ACC112 (cell line): Measurements from ENCODE around the gene C1QTNF8.

ENCODE experiments used
- H2AFZ ChIP-seq: fragments of 200-600 bp; sonication (generic); one replicate; pipeline ENCODE4 v1.6.0; 2017; ENCODE audit warnings: antibody characterized with exemption, low read length; ENCODE audit not compliant: unreplicated experiment
- H3K27ac ChIP-seq: fragments of 200-600 bp; sonication (generic); 2 replicates; pipeline ENCODE4 v1.5.1; 2014; ENCODE audit warnings: low read depth, mild to moderate bottlenecking, antibody characterized with exemption, low read length, moderate library complexity
- H3K27me3 ChIP-seq: fragments of 200-600 bp; sonication (generic); 2 replicates; pipeline ENCODE4 v1.6.1; 2014; ENCODE audit warnings: mild to moderate bottlenecking, antibody characterized with exemption, low read length, moderate library complexity, mixed read lengths; ENCODE audit not compliant: insufficient read depth
- H3K36me3 ChIP-seq: fragments of 200-600 bp; sonication (generic); 2 replicates; pipeline ENCODE4 v1.6.1; 2016; ENCODE audit warnings: mild to moderate bottlenecking, antibody characterized with exemption, low read length, moderate library complexity, mixed read lengths; ENCODE audit not compliant: insufficient read depth
- H3K4me1 ChIP-seq: fragments of 200-600 bp; sonication (generic); one replicate; pipeline ENCODE4 v1.6.1; 2016; ENCODE audit warnings: low read length, mixed read lengths; ENCODE audit not compliant: insufficient read depth, unreplicated experiment, control insufficient read depth
- H3K4me3 ChIP-seq: fragments of 200-600 bp; sonication (generic); 2 replicates; pipeline ENCODE4 v1.5.1; 2014; ENCODE audit warnings: mild to moderate bottlenecking, low read depth, low read length
- H3K79me2 ChIP-seq: fragments of 200-600 bp; sonication (generic); one replicate; pipeline ENCODE4 v1.6.0; 2016; ENCODE audit warnings: low read length; ENCODE audit not compliant: control insufficient read depth, unreplicated experiment, insufficient read depth

Gene C1QTNF8

DNA sequence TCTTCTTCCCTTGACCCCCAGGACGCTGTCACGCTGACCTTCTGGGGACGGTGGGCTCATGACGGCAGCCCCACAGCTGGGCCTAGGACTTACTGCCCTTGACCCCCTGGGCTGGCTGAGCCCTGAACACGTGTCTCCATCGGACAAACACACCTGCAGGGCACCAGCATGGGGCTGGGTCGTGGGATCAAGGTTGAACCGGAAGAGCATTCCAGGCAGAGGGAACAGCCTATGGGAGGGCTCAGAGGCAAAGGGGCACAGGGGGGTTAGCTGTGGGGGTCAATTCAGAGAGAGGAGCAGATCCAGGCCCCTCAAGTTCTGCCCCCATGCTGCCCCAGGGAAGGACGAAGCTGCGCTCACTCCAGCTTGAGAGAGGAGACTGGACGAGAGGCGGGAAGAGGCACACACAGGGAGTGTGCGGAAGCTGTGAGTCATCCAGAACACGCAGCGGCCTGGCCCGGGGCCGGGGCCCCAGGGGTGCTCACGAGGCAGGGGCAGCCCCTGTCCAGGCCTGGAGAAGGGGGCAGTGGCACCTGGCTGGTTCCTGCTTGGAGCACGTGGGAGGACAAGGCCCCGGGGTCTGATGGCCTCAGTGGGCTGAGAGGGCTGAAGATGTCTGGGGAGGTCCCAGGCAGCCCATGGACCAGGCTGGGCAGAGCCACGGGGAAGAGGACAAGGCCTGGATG is 13.6 kb downstream of the C1QTNF8 start:
- Histone ChIP-seq H2AFZ (no peak overlapping the region), H3K4me3 (no peak overlapping the region), H3K4me1 (peaks cover 21% of the 10 kb centered on the region), H3K36me3 (no peaks in the 10 kb centered on the region), H3K27me3 (peaks cover 27% of the 10 kb centered on the region), H3K27ac (no peak overlapping the region), H3K79me2 (no peaks in the 10 kb centered on the region)

DNA sequence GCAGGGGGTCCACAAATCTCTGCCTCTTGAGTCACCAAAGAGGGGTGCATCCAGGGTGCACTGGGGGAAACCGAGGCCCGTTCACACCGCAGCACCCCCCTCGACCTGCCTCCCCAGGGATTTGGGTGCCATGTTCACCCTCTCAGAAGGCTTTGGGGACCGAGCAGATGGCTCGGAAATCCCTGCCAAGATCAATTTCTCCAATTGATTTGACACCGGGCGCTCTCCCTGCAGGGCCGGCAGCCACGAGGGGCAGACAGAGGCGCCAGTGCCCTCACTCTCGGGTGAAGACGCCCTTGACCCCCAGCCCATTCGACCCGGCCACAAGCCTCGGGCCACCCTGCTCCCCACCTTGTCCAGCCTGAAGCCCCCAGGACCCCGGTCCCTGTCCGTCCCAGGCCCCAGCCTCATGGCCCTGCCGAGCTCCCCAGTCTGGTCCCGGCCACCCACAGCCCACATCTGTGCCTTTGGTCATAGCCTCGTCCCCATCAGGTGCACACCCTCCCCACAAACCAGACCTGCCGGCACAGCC is 14.2 kb downstream of the C1QTNF8 start:
- no peak overlapping the region for H3K4me3 ChIP-seq
- no peaks in the 10 kb centered on the region for H3K79me2 ChIP-seq
- peaks cover 33% of the 10 kb centered on the region for H3K27me3 ChIP-seq
- no peaks in the 10 kb centered on the region for H3K36me3 ChIP-seq
- H3K27ac ChIP-seq, result no peak overlapping the region
- H2AFZ ChIP-seq, result no peak overlapping the region
- peaks cover 21% of the 10 kb centered on the region for H3K4me1 ChIP-seq

DNA sequence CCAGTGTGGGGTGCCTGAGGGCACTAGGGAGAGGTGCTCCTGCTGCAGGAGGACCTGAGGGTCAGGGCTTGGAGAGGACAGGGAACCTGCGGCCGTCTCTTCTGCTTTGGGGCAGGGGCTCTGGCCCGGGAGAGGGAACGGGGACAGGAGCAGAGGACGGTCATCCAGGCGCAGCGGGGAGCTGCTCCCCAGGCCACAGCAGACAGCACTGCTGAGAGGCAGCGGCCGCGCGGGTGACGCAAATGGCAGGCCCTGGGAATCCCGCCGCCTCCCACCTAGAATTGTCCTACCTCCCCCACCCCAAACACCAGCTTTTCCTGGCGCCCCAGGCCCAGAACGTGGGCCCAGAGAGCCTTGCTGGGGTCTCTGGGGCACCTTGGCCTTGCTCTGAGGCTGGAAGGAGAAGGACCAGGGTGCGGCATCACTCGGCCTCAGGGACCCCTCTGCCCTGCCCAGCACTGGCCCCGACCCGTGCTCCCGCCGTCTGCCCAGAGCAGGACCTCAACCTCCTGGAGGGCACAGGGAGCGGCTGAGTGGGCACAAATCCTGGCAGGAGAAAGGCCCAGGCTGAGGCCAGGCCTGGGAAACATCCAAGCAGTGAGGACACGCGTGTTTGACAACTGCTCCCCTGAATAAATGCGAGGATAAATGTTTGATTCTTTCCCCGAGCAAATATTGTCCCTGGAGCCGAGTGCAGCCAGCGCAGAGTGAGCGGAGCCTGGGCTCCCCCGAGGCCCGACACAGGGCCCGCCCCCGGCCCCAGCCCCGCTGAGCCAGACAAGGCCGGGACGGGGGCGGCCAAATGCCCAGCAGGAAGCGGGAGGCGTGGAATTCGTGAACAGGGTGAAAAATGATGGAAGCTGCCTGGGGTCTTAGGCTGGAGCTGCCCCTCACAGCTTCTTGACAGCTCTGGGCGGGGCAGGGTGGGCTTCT is 15.0 kb downstream of the C1QTNF8 start:
- Histone ChIP-seq H3K27me3 (peaks cover 40% of the 10 kb centered on the region), H2AFZ (no peak overlapping the region), H3K4me3 (no peak overlapping the region), H3K79me2 (no peaks in the 10 kb centered on the region), H3K36me3 (no peaks in the 10 kb centered on the region), H3K4me1 (peaks cover 21% of the 10 kb centered on the region), H3K27ac (no peak overlapping the region)

- Histone ChIP-seq H3K4me3 (no peak overlapping the region), H3K4me1 (peaks cover 21% of the 10 kb centered on the region), H3K27ac (no peak overlapping the region), H3K36me3 (no peaks in the 10 kb centered on the region), H2AFZ (no peak overlapping the region), H3K79me2 (no peaks in the 10 kb centered on the region), H3K27me3 (peaks cover 41% of the 10 kb centered on the region)
Measured at GRCh38 chr16:1079786-1080525, 16.1 kb downstream of the C1QTNF8 start.

DNA sequence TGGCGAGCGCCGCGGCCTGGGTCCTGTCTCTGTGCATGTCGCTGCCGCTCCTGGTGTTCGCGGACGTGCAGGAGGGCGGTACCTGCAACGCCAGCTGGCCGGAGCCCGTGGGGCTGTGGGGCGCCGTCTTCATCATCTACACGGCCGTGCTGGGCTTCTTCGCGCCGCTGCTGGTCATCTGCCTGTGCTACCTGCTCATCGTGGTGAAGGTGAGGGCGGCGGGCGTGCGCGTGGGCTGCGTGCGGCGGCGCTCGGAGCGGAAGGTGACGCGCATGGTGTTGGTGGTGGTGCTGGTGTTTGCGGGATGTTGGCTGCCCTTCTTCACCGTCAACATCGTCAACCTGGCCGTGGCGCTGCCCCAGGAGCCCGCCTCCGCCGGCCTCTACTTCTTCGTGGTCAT is 16.7 kb downstream of the C1QTNF8 start:
- H3K4me3 ChIP-seq, result no peak overlapping the region
- peaks cover 21% of the 10 kb centered on the region for H3K4me1 ChIP-seq
- no peaks in the 10 kb centered on the region for H3K36me3 ChIP-seq
- no peak overlapping the region for H3K27ac ChIP-seq
- no peak overlapping the region for H2AFZ ChIP-seq
- peaks cover 46% of the 10 kb centered on the region for H3K27me3 ChIP-seq
- H3K79me2 ChIP-seq, result no peaks in the 10 kb centered on the region

DNA sequence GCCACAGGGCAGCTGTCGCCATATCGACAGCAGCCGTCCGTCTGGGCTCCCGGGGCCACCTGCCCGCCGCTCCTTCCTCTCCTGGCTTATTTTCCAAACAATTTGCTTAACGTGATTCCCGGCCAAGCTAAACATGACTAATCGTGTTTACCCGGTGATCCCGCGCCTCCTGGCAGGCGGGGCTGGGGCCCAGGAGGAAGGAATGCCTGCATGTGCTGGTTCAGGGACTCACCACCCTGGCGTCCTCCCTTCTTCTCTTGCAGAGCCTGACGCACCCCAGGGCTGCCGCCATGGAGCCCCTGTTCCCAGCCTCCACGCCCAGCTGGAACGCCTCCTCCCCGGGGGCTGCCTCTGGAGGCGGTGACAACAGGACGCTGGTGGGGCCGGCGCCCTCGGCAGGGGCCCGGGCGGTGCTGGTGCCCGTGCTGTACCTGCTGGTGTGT is 17.4 kb downstream of the C1QTNF8 start:
- Histone ChIP-seq H3K79me2 (no peaks in the 10 kb centered on the region), H3K36me3 (no peaks in the 10 kb centered on the region), H3K4me1 (peaks cover 21% of the 10 kb centered on the region), H2AFZ (no peak overlapping the region), H3K27me3 (peaks cover 53% of the 10 kb centered on the region), H3K4me3 (no peak overlapping the region), H3K27ac (no peak overlapping the region)

DNA sequence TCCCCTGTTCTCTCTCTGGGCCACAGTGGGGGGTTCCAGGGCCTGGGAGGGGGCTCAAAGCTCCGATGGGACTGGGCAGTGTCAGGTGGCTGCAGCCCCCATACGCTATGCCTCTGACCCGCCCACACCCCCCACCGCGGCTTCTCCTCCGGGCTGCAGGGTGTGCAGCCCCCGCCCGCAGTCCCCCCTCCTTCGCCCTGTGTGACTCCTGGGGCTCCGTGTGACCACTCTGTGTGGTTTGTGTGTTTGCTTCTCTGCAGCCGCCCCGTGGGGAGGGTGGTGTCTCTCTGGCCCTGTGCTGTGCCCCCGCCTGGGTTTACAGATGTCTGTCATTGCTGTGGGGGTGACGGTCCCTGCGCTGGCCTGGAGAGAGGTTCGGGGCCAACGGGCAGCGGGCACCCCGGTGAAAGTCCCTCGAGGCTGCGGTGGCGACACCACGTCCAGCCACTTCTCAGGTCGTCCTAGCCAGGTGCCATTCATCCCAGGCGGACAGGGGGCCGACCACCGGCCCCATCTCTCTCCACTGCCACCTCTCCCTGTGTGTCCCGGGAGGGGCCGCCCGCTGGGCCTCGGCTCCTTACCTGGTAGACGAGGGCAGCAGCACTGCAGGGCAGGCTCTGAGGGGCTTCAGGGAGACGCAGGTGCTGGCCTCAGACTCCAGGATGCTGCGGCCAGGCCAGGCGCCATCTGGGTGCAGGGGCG is 18.0 kb downstream of the C1QTNF8 start:
- H3K79me2 ChIP-seq, result no peaks in the 10 kb centered on the region
- no peak overlapping the region for H2AFZ ChIP-seq
- peaks cover 21% of the 10 kb centered on the region for H3K4me1 ChIP-seq
- peaks cover 58% of the 10 kb centered on the region for H3K27me3 ChIP-seq
- no peak overlapping the region for H3K4me3 ChIP-seq
- no peak overlapping the region for H3K27ac ChIP-seq
- no peaks in the 10 kb centered on the region for H3K36me3 ChIP-seq

- Histone ChIP-seq H3K4me1 (peaks cover 12% of the 10 kb centered on the region), H3K27me3 (peaks cover 67% of the 10 kb centered on the region), H3K36me3 (no peaks in the 10 kb centered on the region), H3K4me3 (no peak overlapping the region), H3K79me2 (no peaks in the 10 kb centered on the region), H3K27ac (no peak overlapping the region), H2AFZ (no peak overlapping the region)
Measured at GRCh38 chr16:1076801-1077576, 19.1 kb downstream of the C1QTNF8 start.

- H3K27me3 ChIP-seq, result peaks cover 71% of the 10 kb centered on the region
Measured at GRCh38 chr16:1075546-1075945, 20.5 kb downstream of the C1QTNF8 start.

More at GRCh38 chr16:1075546-1075945, 20.5 kb downstream of the C1QTNF8 start:
- Histone ChIP-seq H3K36me3 (no peaks in the 10 kb centered on the region), H3K4me1 (peaks cover 5% of the 10 kb centered on the region), H3K27ac (no peak overlapping the region), H3K4me3 (no peak overlapping the region), H3K79me2 (no peaks in the 10 kb centered on the region), H2AFZ (no peak overlapping the region)
